Lower leg skin (tissue), 3 donors: Measurements from ENCODE around the gene E2F2.

Experiments used
- CTCF ChIP-seq, 3 donors: fragments of 450-650 bp; IDR thresholded peaks; one replicate each; pipeline ENCODE4 v1.5.1; 2016; ENCODE audit warnings: antibody characterized with exemption in 3 of 3, mild to moderate bottlenecking in 3 of 3, moderate library complexity in 2 of 3
- POLR2A ChIP-seq, 2 donors: fragments of 450-650 bp; IDR thresholded peaks; one replicate each; pipeline ENCODE4 v1.6.1; 2016 to 2017; ENCODE audit warnings: antibody characterized with exemption in 2 of 2, mild to moderate bottlenecking in 1 of 2, moderate library complexity in 1 of 2

DNA sequence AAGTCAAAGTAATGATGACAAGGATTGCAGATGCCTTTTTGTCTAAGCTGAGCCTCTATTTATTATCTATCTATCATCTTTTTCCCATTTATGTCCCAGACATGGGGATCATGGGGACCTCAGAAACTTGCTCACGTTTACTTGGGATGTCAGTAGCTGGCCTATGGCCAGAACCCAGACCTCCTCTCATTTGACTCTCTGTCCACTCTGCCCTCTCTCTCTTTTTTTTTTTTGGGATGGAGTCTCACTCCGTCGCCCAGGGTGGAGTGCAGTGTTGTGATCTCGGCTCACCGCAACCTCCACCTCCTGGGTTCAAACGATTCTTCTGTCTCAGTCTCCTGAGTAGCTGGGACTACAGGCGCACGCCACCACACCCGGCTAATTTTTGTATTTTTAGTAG is 32.0 kb upstream of the E2F2 start:
- TF ChIP-seq POLR2A (IDR thresholded peaks at IDR 0.05) = no peak
- no peak for TF ChIP-seq CTCF (IDR thresholded peaks at IDR 0.05)
